MCF 10A (cell line): Measurements from ENCODE around the gene PITX1. TPM values are rescaled to one million over a fixed set of nuclear protein-coding genes. Genes with fewer than 3 reads are reported as not detected.

Source experiments
- BruUV-seq: library from RNA; stranded (reverse); fragments of 400-500 nt; replicated peaks from 2 replicates; lab custom pipeline; 2021; lab: Mats Ljungman, UMichigan
- CTCF ChIA-PET: fragments of 300-600 bp; sonication (Branson Sonifier 250); formaldehyde crosslinking; extraction: SDS; loops from one replicate; lab custom pipeline; 2021; ENCODE audit warnings: antibody characterized with exemption, inconsistent platforms; lab: Yijun Ruan, JAX
- POLR2A ChIA-PET: fragments of 300-600, 350-650 bp; sonication (Branson Sonifier 250); formaldehyde crosslinking; extraction: SDS; loops from one replicate; lab custom pipeline; 2020; ENCODE audit warnings: antibody characterized with exemption, inconsistent platforms; lab: Yijun Ruan, JAX
- DNase-seq: peaks from one replicate; pipeline ENCODE4 v3.0.0-alpha.2; 2018; ENCODE audit not compliant: unreplicated experiment
- H3K27ac Mint-ChIP-seq: one replicate; pipeline ENCODE4 v1.8.0; 2022; ENCODE audit warnings: mild to moderate bottlenecking, low read depth, mixed read lengths; ENCODE audit not compliant: unreplicated experiment
- H3K27me3 Mint-ChIP-seq: one replicate; pipeline ENCODE4 v1.8.0; 2022; ENCODE audit warnings: mixed read lengths; ENCODE audit not compliant: insufficient read depth, unreplicated experiment
- H3K36me3 Mint-ChIP-seq: one replicate; pipeline ENCODE4 v1.8.0; 2022; ENCODE audit warnings: mild to moderate bottlenecking, moderate library complexity, mixed read lengths; ENCODE audit not compliant: insufficient read depth, unreplicated experiment
- H3K4me1 Mint-ChIP-seq: one replicate; pipeline ENCODE4 v1.8.0; 2022; ENCODE audit warnings: mixed read lengths; ENCODE audit not compliant: insufficient read depth, unreplicated experiment
- H3K4me3 Mint-ChIP-seq: one replicate; pipeline ENCODE4 v1.8.0; 2022; ENCODE audit warnings: mild to moderate bottlenecking, moderate library complexity, mixed read lengths; ENCODE audit not compliant: unreplicated experiment
- H3K9me3 Mint-ChIP-seq: one replicate; pipeline ENCODE4 v1.8.0; 2022; ENCODE audit warnings: mixed read lengths; ENCODE audit not compliant: unreplicated experiment
- CTCF ChIP-seq: fragments of 200-600 bp; IDR thresholded peaks from one replicate; pipeline ENCODE4 v1.8.0; 2022; ENCODE audit warnings: antibody characterized with exemption, mild to moderate bottlenecking; ENCODE audit not compliant: unreplicated experiment
- intact Hi-C: fragments of 100-400 bp; cut with micrococcal nuclease; formaldehyde crosslinking; loops from 2 replicates; pipeline ENCODE4 v1.14.1; 2022
- total RNA-seq: library from RNA; stranded (reverse); gene quantifications from 2 replicates; pipeline ENCODE4 v1.2.3, GENCODE V29; 2022

PITX1 gene
- total RNA-seq, 1 experiment from 2014 or later = 42.9 TPM

- peaks cover 19% of the 10 kb centered on the region for H3K36me3 Mint-ChIP-seq
- H3K9me3 Mint-ChIP-seq = peaks cover 8% of the 10 kb centered on the region
- no peak for TF ChIP-seq CTCF
- H3K4me3 Mint-ChIP-seq = peak overlapping the region; percentile 88
- intact Hi-C loops = loop anchor here (1.0 to 5.0 kb wide), 6 partner anchors 108 to 300 kb away; no protein-coding TSS in a partner anchor
- H3K27me3 Mint-ChIP-seq = no peaks in the 10 kb centered on the region
- DNase-seq = no peak
- peaks cover 14% of the 10 kb centered on the region for H3K4me1 Mint-ChIP-seq
- peak overlapping the region; percentile 76 for H3K27ac Mint-ChIP-seq
- POLR2A ChIA-PET = interaction anchor here (0.9 to 3.9 kb wide), 13 partner anchors 9 to 159 kb away, joined by 3 to 55 read pairs (median 7); partner anchors contain the start of gene PCBD2
- CTCF ChIA-PET = interaction anchor here (0.6 to 2.0 kb wide), 11 partner anchors 16 to 299 kb away, joined by 3 to 14 read pairs (median 3); no protein-coding TSS in a partner anchor
- BruUV-seq = TSS peak; percentile 59
These were observed 1.4 kb downstream of the PITX1 start for GRCh38 chr5:135032695-135032998.

DNA sequence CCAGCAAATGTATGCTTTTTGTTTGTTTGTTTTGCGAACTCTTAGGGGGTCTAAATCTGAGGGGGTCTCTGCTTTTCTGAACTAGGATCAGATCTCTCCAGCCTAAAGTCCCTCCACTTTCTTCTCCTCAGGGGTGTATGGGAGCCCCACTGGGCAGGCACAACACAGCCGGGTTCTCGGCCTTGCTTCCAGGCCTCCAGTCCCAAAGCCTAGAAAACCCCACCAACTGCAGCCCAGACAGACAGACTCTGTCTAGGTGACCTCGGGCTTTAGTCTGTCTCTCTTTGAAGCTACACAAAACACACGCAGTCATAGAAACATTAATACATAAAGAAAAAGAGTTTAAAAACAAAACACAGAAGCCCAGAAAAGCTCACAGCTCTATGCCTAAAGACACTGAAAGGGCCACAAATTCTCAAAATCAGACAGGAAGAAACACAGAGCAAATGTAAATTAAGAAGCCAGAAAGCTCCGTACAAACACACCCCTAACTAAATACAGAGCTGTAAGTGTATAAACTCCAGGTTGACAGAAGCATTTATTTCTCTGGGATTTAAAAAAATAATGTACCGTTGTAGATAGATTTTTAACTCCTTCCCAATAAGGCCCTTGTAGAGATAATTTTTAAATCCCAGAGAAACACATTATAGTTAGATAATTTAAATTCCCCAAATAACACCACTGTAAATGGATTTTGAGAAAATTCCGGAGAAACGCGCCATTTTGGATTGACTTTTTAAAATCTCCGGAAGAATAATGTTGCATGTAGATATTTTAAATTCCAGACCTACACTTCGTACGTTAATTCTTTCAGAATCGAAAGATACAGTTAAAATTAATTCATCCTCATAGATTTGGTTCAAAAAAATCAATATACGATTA is 2.0 kb downstream of the PITX1 start:
- TF ChIP-seq CTCF = no peak
- CTCF ChIA-PET = interaction anchor here (0.6 to 2.0 kb wide), 13 partner anchors 10 to 301 kb away, joined by 3 to 14 read pairs (median 3); no protein-coding TSS in a partner anchor
- H3K36me3 Mint-ChIP-seq = peaks cover 25% of the 10 kb centered on the region
- BruUV-seq = no TSS peak
- H3K9me3 Mint-ChIP-seq = peaks cover 8% of the 10 kb centered on the region
- DNase-seq = peak; percentile 19
- H3K27ac Mint-ChIP-seq = peak overlapping the region; percentile 76
- intact Hi-C loops = loop anchor here (1.0 to 5.0 kb wide), 6 partner anchors 109 to 300 kb away; no protein-coding TSS in a partner anchor
- H3K4me1 Mint-ChIP-seq = peaks cover 14% of the 10 kb centered on the region
- H3K27me3 Mint-ChIP-seq = no peaks in the 10 kb centered on the region
- POLR2A ChIA-PET = interaction anchor here (0.6 to 3.9 kb wide), 13 partner anchors 8 to 297 kb away, joined by 3 to 55 read pairs (median 6); partner anchors contain the start of gene PCBD2
- H3K4me3 Mint-ChIP-seq = peak overlapping the region; percentile 88

- no peaks in the 10 kb centered on the region for H3K27me3 Mint-ChIP-seq
These were observed 2.8 kb downstream of the PITX1 start for GRCh38 chr5:135030956-135031812.

More at GRCh38 chr5:135030956-135031812, 2.8 kb downstream of the PITX1 start:
- Mint-ChIP-seq H3K9me3 (peaks cover 8% of the 10 kb centered on the region), H3K4me1 (peaks cover 14% of the 10 kb centered on the region), H3K36me3 (peaks cover 26% of the 10 kb centered on the region), H3K4me3 (peak overlapping the region; percentile 88), H3K27ac (peak overlapping the region; percentile 76)
- no peak for DNase-seq
- ChIA-PET POLR2A (interaction anchor here (0.6 to 3.2 kb wide), 5 partner anchors 96 to 298 kb away, joined by 3 to 55 read pairs (median 3); partner anchors contain the start of gene PCBD2), CTCF (interaction anchor here (0.6 to 1.6 kb wide), 5 partner anchors 9 to 302 kb away, joined by 3 to 14 read pairs (median 3); no protein-coding TSS in a partner anchor)
- no peak for TF ChIP-seq CTCF
- intact Hi-C loops = loop anchor here (5.0 kb wide), 2 partner anchors 176 to 301 kb away; no protein-coding TSS in a partner anchor
- no TSS peak for BruUV-seq
